NCI-H510A treated with DMSO at 0.1 percent for 48 hours (cell line): ENCODE data around the gene TAF6L.
A peak's percentile ranks its signal among the peaks of the same experiment; 100 is the strongest.
"Not testable (repeated sequence)": the region's sequence is repeated elsewhere in the genome, so short reads cannot be mapped to it uniquely, and the experiment has no call there.

ENCODE experiments used
- DNase-seq: peaks from one replicate; lab custom pipeline; 2025; lab: John Stamatoyannopoulos, UW

Gene TAF6L

GRCh38 chr11:62771144-62772021, at the start of gene TAF6L:
Gene TAF6L (plus strand): TSS chr11:62771396. CDS start chr11:62775784, 4,388 bp downstream.
- DNase-seq: peak; percentile 95

DNA sequence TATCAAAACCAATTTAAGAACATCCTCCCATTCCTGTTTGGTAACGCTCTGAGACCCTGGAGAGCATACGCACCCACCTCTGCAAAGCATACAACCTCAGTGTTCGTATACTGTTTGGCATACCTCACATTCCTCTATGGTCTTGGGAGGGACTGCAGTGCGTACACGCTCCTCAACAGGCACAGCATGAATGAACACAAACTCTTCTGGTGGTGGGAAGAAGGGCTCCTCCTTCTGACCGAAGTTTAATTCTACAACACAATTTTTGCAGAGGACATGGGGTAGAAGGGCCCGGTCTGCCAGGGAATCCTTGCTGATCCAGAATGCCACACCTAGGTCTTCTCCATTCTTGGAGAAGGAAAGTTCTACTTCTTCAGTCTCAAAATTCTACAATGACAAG, 49.2 kb upstream of the TAF6L start:
- no peak for DNase-seq

GRCh38 chr11:62724171-62724570, 47.0 kb upstream of the TAF6L start:
- DNase-seq: no peak

DNA sequence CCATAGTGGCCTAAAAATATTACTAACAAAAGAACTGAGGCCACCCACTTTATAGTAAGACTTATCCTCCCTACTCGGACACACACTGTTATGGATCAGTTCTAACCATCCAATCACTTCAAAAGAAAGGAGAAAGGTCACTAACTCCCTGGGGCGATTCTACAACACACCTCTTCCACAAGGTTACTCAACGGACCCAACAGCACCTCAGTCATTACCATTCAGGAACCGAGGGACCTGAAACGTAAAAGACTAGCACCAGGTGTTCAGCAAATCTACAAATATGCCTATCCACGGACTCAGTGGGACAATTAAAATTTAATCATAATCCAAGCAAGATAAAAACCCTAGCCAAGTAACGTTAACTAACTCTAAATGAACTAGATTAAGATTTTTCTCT, 45.5 kb upstream of the TAF6L start:
- no peak for DNase-seq

- DNase-seq: no peak
Measured at GRCh38 chr11:62726156-62726914, 44.9 kb upstream of the TAF6L start.

GRCh38 chr11:62726915-62727164, 44.4 kb upstream of the TAF6L start:
- DNase-seq: no peak

DNA sequence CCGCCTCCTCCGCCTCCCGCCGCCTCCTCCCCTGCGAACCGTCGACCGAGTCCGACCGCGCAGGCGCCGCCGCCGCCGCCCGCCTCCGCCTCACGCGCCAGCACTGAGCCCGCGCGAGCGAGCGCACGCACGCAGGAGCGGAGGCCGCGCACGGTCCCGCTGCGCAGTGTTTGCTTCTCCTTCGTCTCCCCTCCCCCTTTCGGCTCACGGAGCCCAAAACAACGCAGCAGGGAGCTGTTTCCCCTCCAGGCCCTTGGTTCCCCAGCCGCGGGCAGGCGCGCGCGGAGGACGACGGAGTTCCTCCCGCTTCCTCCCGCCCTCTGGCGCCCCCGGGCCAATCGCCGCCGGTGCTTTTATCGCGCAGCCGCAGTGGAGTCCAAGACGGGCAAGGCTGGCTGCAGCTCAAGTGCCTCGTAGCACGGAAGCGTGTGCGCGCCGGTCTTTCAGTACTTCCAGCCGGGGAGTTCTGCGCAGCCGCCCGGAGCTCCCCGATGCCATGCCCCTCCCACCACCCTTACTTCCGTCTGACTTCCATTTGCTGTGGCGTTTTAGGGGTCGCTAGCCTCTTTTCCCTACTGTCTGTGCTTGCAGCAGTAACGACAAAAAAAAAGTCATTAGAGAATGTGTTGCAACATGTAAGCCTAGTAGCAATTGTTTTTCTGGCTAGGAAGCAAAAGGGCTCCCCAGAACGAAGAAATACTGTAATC, 43.9 kb upstream of the TAF6L start, which contains the start of gene HNRNPUL2:
Gene HNRNPUL2 (minus strand): TSS at position 293 of the 707 bp plus-strand sequence. CDS start 301 bp downstream, outside the sequence.
- peak; percentile 98 for DNase-seq

- peak; percentile 95 for DNase-seq
Measured at GRCh38 chr11:62727872-62728170, 43.4 kb upstream of the TAF6L start.

- DNase-seq: peak; percentile 79
Measured at GRCh38 chr11:62728171-62728988, 42.8 kb upstream of the TAF6L start, which contains the start of gene TTC9C. Gene TTC9C (plus strand): TSS chr11:62728486. CDS start chr11:62728849, 363 bp downstream.

DNA sequence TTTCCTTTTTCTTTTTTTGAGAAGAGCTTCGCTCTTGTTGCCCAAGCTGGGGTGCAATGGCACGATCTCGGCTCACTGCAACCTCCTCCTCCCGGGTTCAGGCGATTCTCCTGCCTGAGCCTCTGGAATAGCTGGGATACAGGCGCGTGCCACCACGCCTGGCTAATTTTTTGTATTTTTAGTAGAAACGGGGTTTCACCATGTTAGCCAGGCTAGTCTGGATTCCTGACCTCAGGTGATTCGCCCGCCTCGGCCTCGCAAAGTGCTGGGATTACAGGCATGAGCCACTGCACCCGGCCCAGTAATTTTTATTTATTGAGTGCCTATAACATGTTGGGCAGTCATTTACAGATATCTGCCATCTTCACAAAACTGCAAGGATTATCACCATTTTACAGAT, 41.1 kb upstream of the TAF6L start:
- not testable (repeated sequence) for DNase-seq

DNA sequence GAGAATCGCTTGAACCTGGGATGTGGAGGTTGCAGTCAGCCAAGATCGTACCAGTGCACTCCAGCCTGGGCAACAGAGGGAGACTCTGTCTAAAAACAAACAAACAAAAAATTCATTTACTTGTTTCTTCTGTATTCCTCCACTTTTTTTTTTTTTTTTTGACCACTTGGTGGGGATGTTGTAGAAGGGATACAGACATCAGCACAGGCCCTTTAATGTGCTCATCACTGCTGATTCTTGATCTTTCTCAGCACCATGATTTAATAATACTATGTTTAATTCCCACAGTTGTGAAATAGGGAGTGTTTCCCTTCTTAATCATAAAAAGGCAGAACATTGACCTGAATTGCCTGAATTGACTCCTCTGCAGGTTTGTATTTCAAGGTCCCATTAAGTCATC, 38.4 kb upstream of the TAF6L start:
- DNase-seq: no peak

GRCh38 chr11:62737196-62737595, 34.0 kb upstream of the TAF6L start:
- DNase-seq: no peak

DNA sequence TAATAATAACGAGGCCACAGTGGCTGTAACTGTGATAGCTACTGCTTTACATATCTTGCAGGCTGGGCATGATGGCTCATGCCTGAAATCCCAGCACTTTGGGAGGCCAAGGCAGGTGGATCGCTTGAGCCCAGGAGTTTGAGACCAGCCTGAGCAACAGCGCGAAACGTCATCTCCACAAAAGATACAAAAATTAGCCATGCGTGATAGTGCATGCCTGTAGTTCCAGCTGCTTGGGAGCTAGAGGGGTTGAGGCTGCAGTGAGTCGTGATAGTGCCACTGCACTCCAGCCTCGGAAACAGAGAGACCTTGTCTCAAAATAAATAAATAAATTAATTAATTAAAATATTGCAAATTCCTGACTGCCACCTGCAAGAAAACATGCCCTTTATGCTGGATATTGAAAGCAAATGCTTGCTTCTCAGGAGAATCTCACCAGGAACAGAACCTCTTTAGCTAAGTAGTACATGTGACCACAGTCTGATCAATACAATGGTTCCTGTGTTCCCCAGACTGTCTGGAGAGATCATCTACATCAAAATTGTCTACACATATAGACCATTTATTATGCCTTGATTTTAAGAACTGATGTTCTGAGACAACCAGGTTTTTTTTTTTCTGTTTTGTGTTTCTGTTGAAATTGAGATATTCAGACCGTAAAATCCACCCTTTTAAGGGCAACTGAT, 23.6 kb upstream of the TAF6L start:
- no peak for DNase-seq

- DNase-seq: not testable (repeated sequence)
Measured at GRCh38 chr11:62749931-62750330, 21.3 kb upstream of the TAF6L start.

GRCh38 chr11:62752177-62752785, 18.9 kb upstream of the TAF6L start:
- no peak for DNase-seq

GRCh38 chr11:62752994-62753735, 18.0 kb upstream of the TAF6L start:
- DNase-seq: no peak

GRCh38 chr11:62753736-62754603, 17.2 kb upstream of the TAF6L start, which contains the start of gene ZBTB3:
Gene ZBTB3 (minus strand): TSS chr11:62754160. CDS start chr11:62753664, 496 bp downstream.
- DNase-seq: peak; percentile 99

DNA sequence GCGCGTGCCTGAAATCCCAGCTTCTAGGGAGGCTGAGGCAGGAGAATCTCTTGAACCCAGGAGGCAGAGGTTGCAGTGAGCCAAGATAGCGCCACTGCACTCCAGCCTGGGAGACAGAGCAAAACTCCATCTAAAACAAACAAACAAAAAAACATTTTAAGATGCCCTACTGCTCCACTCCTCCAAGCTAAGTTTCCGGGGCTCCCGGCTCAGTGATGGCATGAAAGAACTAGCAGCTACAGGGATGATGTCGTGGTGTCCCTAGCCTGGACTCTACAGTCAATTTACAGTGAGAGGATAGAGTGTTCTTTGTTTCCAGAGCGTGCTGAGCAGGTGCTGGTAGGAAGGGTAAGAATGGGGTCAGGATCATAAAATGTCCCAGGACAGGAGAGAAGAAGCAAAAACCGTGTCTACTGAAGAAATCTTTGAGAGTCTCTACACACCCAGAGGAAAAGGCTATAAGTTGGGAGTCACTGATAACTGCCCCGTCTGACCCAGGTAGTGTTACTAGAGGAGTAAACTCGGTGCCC, 16.0 kb upstream of the TAF6L start:
- DNase-seq: no peak
